ENCODE results near the gene NEFH.

The NEFH gene

DNA sequence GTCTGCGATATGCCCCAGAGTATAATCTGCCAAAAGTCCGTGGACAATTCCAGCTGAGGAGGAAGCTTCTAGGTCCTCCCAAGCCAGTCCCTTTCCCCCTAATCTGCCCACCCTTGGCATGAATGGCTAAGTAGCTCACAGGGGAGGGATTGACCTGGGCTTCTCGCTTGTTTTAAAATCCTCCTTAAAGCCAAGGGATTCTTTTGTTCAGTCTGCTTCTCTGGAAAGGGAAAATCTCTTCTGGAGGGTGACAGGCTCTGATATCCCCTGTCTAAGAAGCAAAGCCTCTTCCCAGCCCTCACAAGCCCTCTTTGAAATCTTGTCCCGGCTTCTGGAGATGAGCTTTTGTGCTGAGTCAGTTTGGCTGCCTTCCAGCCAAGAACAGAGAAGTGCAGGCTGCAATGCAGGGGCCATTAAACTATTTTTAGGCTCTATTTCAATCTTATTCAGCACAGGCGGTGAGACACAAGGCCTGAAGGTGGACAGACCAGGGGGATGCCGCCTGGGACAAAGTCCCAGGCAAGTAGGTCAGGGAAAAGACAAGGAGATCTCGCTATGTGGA lies 23.9 kb downstream of the NEFH start:
- no peak for DNase-seq

DNA sequence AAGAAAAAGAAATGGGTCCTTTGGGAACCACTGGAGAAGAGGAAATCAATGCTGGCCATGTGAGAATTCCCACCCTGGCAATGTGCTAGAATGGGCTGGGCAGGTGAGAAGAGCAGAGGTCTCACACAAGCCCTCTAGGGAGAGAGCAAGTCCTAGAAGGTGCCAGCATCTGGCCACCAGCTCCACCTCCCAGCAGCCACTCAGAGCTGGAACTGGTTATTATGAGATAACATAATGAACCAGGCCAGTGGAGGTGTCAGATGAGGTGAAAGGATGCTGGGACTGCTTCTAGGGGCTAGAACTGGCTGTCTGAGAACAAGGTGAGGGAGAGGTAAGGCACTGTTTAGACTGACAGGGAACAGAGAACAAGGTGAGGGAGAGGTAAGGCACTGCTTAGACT lies 29.3 kb downstream of the NEFH start:
- DNase-seq = no peak

DNA sequence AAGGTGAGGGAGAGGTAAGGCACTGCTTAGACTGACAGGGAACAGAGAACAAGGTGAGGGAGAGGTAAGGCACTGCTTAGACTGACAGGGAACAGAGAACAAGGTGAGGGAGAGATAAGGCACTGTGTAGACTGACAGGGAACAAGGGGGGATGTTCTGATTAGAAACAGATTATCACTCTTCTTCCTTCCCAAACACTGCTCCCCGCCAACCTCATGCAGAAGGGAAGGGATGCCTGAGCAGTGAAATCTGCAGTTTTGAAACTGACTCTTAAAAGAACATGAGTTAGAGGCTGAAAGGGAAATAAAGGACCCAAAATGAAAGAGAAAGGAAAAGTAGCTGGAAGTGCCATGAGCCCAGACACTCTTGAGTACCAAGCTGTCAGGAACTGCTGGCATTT lies 29.8 kb downstream of the NEFH start:
- no peak for DNase-seq

DNA sequence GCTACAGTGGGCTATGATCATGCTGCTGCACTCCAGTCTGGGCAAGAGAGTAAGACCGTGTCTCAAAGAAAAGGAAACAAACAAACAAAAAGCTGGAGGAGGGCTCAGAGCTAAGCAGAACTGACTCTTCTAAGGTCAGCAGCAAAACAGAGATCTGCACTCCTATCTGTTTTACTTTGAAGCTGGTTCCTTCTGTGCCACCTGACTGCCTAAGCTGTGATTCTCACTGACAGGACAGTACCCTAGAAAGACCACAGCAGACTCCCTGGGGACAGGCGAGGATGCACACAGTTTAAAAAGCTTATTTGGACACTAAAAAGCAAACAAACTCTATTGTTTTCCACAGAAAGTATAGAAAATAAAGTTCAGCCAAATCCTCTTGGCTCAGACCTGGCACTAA lies 30.5 kb downstream of the NEFH start:
- no peak for DNase-seq

DNA sequence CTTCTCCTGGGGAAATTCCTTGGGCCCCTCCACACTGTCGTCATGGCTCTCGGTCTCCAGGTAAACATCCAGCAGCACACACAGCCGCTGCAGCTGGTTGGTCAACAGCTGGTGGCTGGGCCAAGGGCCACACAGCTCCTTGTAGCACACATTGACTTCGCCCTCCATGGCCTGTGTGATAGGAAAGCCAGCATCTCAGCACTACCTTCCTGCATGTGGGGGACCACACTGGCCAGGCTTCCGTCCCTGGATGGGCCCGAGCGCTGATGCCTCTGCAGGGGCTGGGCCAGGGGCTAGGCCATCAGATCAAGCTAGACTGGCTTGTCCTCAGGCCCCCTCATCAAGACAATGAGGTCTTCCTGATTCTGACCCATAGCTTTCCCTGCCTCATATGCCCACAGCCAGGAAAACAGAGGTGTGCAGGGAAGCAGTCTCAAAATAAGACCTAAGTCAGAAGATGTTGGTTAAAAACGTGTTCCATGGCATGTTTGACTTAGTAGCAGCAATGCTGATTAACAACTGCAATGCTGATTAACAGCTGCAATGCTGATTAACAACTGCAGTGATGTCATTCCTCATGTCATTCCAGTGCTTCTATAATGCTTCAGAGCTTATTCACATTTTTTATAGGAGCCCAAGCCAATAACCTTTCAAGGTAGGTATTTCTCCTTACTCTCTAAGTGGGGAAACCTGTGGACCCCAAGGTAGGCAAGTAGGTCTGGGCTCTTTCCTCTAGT lies 31.3 kb downstream of the NEFH start:
- no peak for DNase-seq

DNA sequence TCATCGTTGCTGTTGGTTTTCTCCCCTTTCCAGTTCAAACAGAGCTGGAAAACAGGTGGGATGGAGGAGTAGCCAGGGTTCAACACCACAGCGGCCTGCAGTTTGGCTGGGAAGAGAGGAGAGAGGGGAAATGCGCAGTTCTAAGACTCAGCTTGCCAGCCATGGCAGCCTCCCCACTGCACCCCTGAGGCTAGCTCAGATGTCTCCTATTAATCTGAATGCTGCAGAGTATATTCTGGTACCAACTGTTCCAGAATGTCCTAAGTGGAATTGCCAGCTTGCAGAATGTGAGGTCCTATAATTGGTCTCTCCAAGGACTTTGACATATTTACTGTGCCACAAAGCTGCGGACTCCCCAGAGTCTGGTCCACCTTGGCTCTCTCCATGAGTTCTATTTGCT lies 32.0 kb downstream of the NEFH start:
- DNase-seq = no peak

DNA sequence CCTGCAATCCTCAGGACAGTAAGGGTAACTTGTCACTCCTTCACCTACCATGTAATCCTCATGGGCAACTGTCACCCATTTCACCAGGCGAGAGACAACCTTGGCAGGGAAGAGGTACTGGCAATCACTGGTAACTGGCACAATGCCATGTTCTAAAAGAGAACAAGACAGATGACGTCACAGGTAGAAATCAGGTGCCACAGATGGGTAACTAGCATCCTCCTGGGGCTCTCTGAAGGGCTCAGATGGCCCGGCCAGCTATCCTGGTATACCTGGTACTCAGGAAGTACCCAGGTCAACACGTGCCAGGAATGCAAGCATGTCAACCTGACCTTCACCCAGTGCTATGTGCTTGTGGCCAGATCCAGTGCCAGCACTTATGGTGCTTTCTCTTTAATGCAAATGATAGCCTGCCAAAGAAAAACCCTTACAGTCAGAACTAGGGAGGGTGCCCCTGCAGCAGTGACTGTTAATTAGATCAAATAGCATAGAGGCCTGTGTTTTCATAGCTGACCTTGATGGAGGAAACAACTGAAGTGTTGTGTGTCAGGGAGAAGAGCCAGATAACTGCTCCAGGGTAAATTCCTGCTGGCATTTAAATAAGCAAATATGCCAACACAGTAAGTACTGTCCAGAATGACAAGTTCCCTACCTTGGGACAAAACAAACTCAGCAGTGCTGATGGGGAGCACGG lies 37.3 kb downstream of the NEFH start:
- DNase-seq = no peak

DNA sequence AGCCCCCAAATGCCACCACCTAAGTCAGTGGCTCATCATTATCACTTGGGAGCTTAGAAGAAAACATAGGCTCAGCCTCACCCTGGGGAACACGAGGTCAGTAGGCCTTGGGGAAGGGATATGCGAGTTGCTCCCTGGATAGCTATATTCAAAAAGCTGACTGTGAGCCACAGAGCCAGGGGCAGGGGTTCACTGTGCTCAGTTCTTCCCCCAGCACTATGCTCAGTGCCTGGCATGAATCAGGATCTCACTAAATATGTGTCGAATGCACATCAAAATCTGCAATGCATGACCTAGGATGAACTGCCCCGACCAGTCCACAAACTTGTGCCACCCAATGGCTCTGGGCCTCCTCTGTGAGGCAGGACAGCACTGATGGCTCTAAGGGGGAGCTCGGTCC lies 38.4 kb downstream of the NEFH start:
- DNase-seq = no peak

DNA sequence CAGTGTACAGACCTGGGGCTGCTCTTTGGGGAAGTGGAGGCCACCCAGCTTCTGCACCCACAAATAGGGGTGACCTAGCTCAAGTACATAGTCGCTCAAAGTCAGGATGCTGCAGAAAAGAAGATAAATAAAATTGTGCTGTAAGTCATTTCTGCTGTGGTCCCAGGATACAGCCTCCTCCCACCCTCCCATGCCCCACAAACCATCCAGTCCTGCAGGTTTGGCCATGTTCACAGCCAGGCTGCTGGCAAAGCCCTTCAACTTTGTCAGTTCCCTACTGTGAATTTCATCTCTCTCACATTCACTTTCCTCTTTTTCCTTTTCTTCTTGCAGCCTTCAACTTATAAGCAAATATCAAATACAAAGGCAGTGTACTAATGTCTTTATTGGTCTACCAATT lies 40.0 kb downstream of the NEFH start:
- no peak for DNase-seq

DNA sequence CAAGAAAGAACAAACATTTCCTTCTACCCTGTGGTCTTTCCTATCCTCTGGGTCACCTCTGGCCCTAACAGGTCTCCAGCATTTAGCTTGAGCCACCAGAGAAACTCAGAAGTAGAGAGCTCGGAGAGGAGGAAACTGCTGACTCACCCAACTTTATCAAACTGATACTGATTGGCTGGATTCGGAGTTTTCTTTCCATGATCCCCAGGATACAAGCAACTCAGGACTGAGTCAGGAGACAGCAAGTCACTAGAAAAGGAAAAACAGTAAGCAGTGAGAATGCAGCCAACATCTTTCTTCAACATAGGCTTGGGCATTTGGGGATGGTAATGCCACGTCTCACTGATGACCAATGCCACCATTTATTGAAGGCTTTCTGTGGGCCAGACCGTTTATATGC lies 40.8 kb downstream of the NEFH start:
- DNase-seq = no peak

DNA sequence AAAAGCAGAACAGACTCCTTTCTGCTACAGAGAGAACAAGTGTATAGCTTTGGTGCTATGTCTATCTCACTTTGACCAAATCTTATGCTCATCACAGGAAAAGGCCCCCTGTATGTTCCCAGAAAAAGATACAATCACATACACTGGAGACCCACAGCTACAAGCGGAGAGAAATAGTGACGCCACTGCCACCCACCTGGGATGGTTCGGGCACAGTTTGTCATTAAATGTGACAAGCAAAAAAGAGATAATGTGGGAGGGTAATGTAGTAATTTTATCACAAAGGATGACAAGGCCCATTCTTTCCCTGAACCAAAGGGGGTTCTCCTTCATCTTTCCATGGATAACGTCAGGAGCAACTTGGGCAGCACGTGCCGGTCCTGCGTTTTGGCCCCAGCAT lies 41.5 kb downstream of the NEFH start:
- DNase-seq = no peak

DNA sequence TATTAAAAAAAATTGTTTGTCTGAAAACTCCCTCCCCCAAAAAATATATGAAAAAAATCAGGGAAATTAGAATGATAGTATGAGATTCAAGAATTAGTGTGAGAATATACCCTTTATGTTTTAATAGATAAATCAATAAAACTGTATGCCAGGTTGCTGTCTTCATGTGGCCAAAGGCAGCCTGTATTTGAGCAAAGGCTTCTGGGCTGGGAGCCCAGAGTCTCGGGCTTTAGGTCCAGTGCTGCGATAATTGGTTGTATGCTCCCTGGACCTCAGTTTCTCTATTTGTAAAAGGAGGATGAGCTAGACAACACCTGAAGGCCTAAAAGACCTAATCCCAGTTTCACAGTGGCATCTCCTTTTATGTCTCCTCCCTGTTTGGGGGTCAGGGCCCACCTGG lies 43.7 kb downstream of the NEFH start:
- no peak for DNase-seq

DNA sequence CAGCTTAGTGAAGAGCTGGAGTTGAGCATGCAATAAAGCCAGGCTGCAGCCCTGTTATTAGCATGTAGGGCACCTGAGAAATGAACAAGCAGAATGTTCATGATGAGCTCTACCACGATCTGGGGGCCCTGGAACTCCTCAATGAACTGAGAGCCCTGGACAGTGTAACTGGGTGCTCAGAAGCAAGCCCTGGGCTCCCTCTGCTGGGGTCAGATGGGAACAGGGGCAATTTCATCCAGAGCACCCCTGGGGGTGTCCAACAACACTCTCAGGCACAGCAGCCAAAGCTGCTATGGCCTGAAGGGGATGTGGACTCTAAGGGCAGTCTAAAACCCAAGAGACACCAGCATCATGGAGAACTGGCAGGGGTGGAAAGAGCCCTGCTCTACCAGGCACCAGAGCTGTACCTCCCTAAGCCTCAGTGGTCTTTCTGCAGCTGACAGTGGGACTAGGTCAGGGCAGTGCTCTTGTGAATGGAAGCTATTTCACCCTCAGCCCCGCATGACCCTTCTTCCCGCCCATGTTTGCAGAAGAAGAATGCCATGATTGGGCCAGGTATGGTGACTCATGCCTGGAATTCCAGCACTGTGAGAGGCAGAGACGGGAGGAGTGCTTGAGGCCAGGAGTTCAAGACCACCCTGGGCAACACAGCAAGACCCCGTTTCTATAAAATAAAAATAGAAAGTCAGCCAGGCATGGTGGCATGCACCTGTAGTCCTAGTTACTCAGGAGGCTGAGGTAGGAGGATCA lies 44.6 kb downstream of the NEFH start:
- DNase-seq = peak; percentile 5

DNA sequence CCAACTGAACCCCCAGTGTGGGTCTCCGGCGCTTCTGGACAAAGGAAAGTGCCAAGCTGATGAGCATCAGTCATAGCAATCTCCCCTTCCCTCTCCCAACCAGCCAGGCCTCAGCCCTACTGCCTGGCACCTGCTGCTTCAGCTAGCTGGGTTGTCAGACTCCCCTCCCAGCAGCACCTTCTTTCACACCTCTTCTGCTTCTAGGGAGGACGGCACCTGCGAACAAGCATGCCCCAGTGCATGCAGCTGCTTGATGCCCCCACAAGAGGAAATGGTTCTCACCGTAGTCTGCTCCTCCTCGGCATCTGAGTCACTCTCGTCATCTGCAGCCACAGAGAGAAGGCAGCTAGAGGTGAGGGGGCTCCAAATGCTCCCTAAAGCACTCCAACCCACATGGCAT lies 48.1 kb downstream of the NEFH start:
- DNase-seq = no peak

DNA sequence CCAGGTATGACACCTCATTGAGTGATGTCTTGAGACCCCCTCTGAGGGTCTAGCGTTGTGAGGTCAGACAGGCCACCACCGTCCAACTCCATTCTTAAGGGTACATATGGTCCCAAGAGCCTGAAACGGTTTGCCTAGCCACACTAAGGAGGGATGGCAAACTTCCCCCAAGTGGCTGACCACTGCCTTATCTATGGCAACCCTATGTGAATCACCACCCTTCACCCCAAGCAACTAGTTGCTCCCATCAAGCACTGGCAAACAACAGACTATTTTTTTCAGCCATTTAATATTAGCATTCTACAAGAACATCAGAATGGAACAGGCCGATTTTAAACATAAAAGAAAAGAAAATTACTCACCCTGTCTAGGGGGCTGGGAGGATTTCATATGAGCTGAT lies 50.7 kb downstream of the NEFH start:
- no peak for DNase-seq

DNA sequence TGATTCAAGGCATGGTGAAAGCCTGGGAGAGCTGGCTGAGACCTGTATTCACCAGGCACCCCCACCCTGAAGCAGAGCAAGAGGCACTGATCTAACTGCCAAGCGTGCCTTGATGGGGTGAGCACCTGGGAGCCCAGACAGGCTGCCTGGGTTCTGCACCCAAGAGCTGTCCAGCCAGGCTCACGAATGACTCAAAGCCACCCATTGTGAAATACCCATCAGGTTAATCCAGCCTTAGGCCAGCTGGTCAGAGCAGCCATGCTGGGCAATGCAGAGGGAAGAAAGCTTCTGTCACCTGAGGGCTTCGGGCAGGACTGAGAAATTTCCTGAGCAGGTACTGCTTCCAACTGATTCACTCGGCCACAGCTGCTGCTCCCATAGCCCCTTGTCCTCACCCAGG lies 51.4 kb downstream of the NEFH start:
- DNase-seq = no peak

DNA sequence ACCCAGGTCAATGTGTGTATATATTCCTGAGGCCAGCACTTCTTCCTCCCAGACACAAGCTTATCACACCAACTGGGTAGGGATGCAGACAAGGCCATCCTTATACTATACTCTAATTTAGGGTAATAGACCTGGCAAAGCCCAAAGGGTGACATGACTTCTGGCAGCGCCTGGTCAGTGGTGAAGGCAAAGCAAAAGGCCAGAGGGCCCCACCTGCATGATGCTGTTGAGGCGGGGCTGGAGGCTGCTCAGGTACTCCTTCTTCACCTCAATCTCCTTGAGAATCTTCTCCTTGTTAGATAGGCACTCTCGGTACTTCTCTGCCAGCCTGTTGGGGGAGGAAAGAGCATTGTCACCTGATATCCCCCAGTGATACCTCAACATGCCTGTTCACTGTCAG lies 56.4 kb downstream of the NEFH start:
- DNase-seq = no peak

DNA sequence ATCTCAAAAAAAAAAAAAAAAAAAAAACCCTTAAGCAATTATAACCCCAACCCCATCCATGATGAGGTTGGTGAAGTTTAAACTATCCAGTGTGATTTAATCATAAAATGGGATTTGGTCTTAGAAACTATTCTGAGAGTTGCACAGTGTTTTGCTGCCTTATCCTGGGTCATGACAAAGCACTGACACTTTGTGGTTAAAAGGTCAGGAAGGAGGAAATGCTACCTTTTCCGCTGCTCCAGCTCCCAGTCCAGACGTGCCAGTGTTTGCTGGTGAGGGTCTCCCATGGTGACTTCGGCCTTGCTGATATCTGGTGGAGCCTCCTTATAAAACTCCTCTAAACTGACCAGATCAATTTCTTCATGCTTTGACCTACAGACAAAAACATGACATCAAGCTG lies 59.1 kb downstream of the NEFH start:
- DNase-seq = no peak
